RPMI8226 (cell line): ENCODE results near the gene RWDD3.

ENCODE experiments used
- DNase-seq: peaks from one replicate; pipeline ENCODE4 v3.0.0-alpha.2; 2015

The RWDD3 gene

GRCh38 chr1:95286479-95286878 lies 52.5 kb downstream of the RWDD3 start:
- no peak for DNase-seq

GRCh38 chr1:95287081-95287480 lies 53.1 kb downstream of the RWDD3 start:
- DNase-seq, result peak; percentile 2

GRCh38 chr1:95287825-95288224 lies 53.8 kb downstream of the RWDD3 start:
- DNase-seq, result no peak
